ENCODE data around the gene PIAS4. TPM values are rescaled to one million over a fixed set of nuclear protein-coding genes. Genes with fewer than 3 reads are reported as not detected.

The PIAS4 gene
- total RNA-seq, 3 donors from 2014 or later, result 9.4 to 17.0 (median 15.7) TPM

DNA sequence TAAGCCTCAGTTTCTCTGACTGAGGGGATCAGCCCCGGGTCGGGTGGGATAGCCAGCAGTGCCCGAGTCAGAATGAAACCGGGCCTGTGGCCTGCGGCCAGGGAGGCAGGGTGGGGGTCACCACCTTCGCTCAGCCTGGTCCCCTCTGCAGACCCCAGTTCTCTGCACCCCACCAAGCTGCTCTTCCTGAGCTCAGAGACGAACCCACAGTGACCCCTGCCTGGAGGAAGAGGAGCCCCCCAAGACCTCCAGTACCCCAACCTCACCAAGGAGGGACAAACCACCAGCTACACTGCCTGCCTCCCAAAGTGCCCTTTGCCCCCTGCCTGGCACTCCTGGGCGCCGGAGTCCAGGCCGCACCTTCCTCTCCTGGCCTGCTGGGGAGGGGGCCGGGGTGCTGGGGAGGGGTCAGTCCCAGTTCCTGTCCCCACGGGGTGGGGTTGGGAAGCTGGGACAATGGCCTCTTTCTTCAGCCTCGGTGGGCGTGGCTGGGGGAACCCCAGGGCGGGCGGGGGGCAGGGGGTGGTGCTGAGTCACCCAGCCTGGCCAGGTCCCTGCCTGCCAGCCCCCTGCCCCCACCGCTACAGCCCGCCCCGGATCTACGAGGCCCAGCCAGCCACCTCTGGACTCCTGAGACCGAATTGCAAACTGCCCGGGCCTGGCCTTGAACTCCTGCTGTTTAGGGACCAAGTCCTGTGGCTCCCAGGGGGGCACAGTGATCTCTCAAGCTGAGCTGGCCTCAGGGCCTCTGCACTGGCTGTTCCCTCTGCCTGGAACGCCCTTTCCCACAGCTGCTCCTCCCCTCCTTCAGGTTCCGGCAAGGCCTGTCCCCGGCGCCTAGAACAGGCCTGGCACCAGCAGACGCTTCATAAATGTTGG, 44.8 kb downstream of the PIAS4 start:
- H3K27me3 ChIP-seq, result no peaks in the 10 kb centered on the region
- H3K27ac ChIP-seq, result peak overlapping the region; percentile 83 to 94
- TF ChIP-seq POLR2AphosphoS5 (IDR thresholded peaks at IDR 0.05) (no peak), POLR2A (IDR thresholded peaks at IDR 0.05) (no peak)
- TF ChIP-seq, protein P1, sequence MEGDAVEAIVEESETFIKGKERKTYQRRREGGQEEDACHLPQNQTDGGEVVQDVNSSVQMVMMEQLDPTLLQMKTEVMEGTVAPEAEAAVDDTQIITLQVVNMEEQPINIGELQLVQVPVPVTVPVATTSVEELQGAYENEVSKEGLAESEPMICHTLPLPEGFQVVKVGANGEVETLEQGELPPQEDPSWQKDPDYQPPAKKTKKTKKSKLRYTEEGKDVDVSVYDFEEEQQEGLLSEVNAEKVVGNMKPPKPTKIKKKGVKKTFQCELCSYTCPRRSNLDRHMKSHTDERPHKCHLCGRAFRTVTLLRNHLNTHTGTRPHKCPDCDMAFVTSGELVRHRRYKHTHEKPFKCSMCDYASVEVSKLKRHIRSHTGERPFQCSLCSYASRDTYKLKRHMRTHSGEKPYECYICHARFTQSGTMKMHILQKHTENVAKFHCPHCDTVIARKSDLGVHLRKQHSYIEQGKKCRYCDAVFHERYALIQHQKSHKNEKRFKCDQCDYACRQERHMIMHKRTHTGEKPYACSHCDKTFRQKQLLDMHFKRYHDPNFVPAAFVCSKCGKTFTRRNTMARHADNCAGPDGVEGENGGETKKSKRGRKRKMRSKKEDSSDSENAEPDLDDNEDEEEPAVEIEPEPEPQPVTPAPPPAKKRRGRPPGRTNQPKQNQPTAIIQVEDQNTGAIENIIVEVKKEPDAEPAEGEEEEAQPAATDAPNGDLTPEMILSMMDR (IDR thresholded peaks at IDR 0.05), result no peak
- H3K36me3 ChIP-seq, result peaks cover 9% of the 10 kb centered on the region
- peaks cover 17 to 21% of the 10 kb centered on the region in 2 donors for H3K4me1 ChIP-seq
- peak in 1 of 2 donors; percentile 81 for DNase-seq (ENCODE audit: low spot score in 2 of 2)
- H3K4me3 ChIP-seq, result peak overlapping the region; percentile 4 to 56 (median 26)
- intact Hi-C loops (cut with DNase I; ENCODE audit: low total_unique reads), result no loop called here
- no peaks in the 10 kb centered on the region for H3K9me3 ChIP-seq

- no peaks in the 10 kb centered on the region for H3K27me3 ChIP-seq
- intact Hi-C loops (cut with DNase I; ENCODE audit: low total_unique reads), result no loop called here
- no peak for DNase-seq (ENCODE audit: low spot score in 2 of 2)
- peaks cover 17 to 21% of the 10 kb centered on the region in 2 donors for H3K4me1 ChIP-seq
- no peaks in the 10 kb centered on the region for H3K9me3 ChIP-seq
- H3K36me3 ChIP-seq, result peaks cover 9% of the 10 kb centered on the region
- TF ChIP-seq, protein P1 (IDR thresholded peaks at IDR 0.05), result no peak
- TF ChIP-seq POLR2A (IDR thresholded peaks at IDR 0.05), result no peak
- no peak for TF ChIP-seq POLR2AphosphoS5 (IDR thresholded peaks at IDR 0.05)
- H3K4me3 ChIP-seq, result peak overlapping the region; percentile 4 to 56 (median 26)
- H3K27ac ChIP-seq, result peak overlapping the region; percentile 83 to 94
Observed at GRCh38 chr19:4052993-4053422, 45.5 kb downstream of the PIAS4 start.

DNA sequence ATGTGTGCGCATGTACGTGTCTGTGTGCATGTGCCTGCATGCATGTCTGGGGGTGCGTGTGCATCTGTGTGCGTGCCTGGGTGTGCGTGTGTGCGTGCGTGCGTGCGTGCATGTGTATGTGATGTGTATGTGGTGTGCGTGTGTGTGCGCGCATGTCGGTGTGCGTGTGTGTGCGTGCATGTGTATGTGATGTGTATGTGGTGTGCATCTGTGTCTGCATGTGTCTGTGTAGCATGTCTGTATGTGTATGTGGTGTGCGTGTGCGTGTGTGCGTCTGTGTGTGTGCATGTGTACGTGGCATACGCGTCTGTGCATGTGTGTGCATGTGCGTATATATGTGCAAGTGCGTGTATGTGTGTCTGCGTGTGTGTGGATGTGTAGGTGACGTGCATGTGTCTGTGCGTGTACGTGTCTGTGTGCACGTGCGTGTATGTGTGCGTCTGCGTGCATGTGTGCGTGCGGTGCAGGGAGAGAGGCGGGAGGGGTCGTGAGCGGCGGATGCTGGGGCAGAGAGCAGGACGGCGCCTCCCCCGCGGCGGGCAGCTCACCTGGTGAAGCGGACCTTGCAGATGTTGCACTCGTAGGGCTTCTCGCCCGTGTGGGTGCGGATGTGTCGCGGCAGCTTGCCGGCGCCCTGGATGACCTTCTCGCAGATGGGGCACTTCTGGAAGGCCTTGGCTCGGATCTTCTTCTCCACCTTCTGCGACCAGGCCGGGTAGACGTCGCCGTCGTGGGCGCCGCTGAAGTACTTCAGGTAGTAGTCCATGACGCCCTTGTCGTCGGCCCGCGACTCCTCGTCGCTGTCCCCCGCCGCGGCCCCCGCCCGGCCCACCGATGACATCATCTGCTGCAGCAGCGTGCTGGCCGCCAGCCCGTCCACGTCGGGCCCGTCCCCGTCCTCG, 46.1 kb downstream of the PIAS4 start:
- H3K36me3 ChIP-seq, result peaks cover 9% of the 10 kb centered on the region
- TF ChIP-seq POLR2AphosphoS5 (IDR thresholded peaks at IDR 0.05) (no peak), POLR2A (IDR thresholded peaks at IDR 0.05) (no peak)
- TF ChIP-seq, protein P1 (IDR thresholded peaks at IDR 0.05), result no peak
- intact Hi-C loops (cut with DNase I; ENCODE audit: low total_unique reads), result no loop called here
- no peak for DNase-seq (ENCODE audit: low spot score in 2 of 2)
- no peaks in the 10 kb centered on the region for H3K9me3 ChIP-seq
- peak overlapping the region in 1 of 2 donors; percentile 94 for H3K27ac ChIP-seq
- peaks cover 18 to 21% of the 10 kb centered on the region in 2 donors for H3K4me1 ChIP-seq
- peak overlapping the region in 2 of 3 donors; percentile 26 to 56 for H3K4me3 ChIP-seq
- H3K27me3 ChIP-seq, result no peaks in the 10 kb centered on the region

- Histone ChIP-seq H3K4me3 (no peak overlapping the region), H3K36me3 (peaks cover 9% of the 10 kb centered on the region), H3K27me3 (no peaks in the 10 kb centered on the region), H3K9me3 (no peaks in the 10 kb centered on the region), H3K27ac (peak overlapping the region in 1 of 2 donors; percentile 25), H3K4me1 (peaks cover 28 to 30% of the 10 kb centered on the region in 2 donors)
- TF ChIP-seq, protein P1 (IDR thresholded peaks at IDR 0.05), result no peak
- TF ChIP-seq POLR2AphosphoS5 (IDR thresholded peaks at IDR 0.05), result no peak
- TF ChIP-seq POLR2A (IDR thresholded peaks at IDR 0.05), result no peak
- DNase-seq (ENCODE audit: low spot score in 2 of 2), result no peak
- intact Hi-C loops (cut with DNase I; ENCODE audit: low total_unique reads), result no loop called here
Observed at GRCh38 chr19:4054441-4055208, 47.1 kb downstream of the PIAS4 start.
